ENCODE measurements around the gene SEL1L3.

Gene SEL1L3

DNA sequence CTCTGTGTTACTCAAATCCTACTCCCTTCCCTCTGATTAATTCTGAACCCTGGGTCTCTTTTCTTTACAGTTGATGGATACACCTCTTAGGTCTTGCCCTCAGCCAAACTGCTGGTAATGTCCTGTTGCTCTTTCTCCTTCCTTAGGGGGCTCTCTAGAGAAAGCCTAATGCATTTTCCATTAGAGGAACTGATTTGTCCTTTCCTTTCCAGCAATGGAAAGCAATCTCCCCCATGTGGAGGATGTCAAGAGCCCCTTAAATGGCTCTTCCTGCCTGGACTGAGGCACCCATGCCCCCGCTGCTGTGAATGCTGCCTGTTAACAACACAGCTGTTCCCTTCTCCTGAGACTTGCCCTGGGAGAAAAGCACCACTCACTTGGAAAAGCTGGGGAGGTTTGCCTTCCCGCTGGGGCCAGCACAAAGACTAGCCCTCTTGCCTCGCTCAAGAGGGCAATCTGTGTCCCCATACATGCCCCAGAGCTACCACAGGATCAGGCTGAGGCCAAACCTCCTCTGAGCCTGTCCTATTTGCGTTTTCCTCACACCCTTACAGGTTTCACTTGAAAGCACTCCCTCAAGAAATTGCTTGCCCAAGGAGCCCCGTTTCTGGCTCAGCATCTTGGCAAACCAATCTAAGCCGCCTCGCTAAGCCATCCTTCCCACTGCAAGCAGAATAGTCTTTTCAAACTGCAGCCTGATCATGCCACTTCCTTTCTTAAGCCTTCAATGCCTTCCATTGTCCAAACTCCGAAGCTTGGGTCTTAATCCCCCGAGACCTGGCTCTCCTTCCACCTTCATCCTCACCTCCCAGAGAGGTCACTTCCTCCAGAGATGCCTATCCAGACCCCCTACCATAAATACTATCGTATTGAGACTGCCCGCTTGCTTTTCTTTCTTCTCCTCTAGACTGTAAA lies 28.0 kb upstream of the SEL1L3 start:
- no peak overlapping the region for H3K4me3 ChIP-seq (ENCODE audit: low read depth, low read length)
- no peak overlapping the region for H3K9ac ChIP-seq (ENCODE audit: low read depth, low read length)
- H3K36me3 ChIP-seq (ENCODE audit: control insufficient read depth, insufficient read depth, low read length): no peaks in the 10 kb centered on the region
- H3K27me3 ChIP-seq (ENCODE audit: control insufficient read depth, insufficient read depth, low read length): no peaks in the 10 kb centered on the region
- H3K9me3 ChIP-seq (ENCODE audit: control insufficient read depth, insufficient read depth, low read length): no peaks in the 10 kb centered on the region
- H3K4me1 ChIP-seq (ENCODE audit: control insufficient read depth, insufficient read depth, low read length): peaks cover 20% of the 10 kb centered on the region

DNA sequence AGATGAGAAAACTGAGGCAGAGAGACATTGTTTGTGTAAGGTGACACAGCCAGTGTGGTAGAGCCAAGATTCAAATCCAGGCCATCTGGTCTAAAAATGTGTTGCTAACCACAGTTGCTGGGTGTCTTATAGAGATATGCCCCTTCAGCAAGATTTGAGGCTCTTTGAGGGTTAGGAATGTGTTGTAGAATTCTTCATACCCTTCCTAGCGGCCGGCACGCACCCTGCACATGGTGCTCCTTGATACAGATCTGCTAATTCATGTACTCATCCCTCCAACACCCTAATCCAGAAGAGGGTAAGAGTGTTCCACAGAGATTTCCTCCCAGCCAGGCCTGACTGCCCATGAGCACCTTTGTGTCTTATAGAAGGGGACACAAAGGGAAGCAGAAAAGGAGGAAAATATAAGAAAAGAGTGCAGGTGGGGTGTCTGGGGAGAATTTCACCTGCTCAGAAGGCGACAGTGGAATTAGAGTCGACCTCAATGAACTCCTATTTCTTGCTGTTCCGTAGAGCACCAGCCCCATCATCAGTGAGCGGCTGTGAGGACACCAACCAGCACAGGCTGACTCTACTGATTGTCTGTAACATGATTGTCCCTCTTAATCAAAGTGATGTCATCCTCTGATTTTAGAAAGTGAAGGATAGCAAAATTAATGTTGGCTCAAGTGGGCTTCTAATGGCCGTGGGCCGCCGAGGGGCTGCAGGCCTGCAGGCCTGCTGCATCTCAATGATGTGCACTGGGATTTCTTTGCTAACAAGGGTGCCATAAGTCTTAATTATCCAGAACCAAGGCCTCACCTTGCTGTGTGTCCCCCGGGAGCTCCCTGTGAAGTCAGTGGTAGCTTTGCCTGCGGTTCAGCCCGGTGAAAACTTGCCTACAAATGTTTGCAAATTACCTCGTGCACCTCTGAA lies 27.1 kb upstream of the SEL1L3 start:
- Histone ChIP-seq H3K4me3 (ENCODE audit: low read depth, low read length) (no peak overlapping the region), H3K36me3 (ENCODE audit: control insufficient read depth, insufficient read depth, low read length) (no peaks in the 10 kb centered on the region), H3K4me1 (ENCODE audit: control insufficient read depth, insufficient read depth, low read length) (peaks cover 20% of the 10 kb centered on the region), H3K9ac (ENCODE audit: low read depth, low read length) (no peak overlapping the region), H3K9me3 (ENCODE audit: control insufficient read depth, insufficient read depth, low read length) (no peaks in the 10 kb centered on the region), H3K27me3 (ENCODE audit: control insufficient read depth, insufficient read depth, low read length) (no peaks in the 10 kb centered on the region)

DNA sequence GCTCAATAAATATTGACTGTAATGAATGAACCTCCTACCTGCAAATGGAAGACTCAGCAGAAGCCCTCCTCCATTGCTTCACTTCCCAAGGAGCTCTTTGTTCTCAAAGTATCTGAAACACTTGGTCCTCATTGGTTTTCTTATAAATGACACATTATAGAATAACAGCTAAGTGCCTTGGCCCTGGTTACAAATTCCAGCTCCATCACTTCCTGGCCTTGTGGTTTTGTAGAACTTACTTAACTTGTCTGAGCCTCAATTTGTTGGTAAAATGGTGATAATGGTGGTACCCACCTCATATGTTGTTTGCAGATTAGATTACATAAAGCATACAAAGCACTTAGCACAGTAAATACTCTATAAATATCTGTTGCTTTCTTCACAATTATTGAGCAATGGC lies 26.0 kb upstream of the SEL1L3 start:
- Histone ChIP-seq H3K27me3 (ENCODE audit: control insufficient read depth, insufficient read depth, low read length) (no peaks in the 10 kb centered on the region), H3K9ac (ENCODE audit: low read depth, low read length) (no peak overlapping the region), H3K4me3 (ENCODE audit: low read depth, low read length) (no peak overlapping the region), H3K4me1 (ENCODE audit: control insufficient read depth, insufficient read depth, low read length) (peaks cover 20% of the 10 kb centered on the region), H3K36me3 (ENCODE audit: control insufficient read depth, insufficient read depth, low read length) (no peaks in the 10 kb centered on the region), H3K9me3 (ENCODE audit: control insufficient read depth, insufficient read depth, low read length) (no peaks in the 10 kb centered on the region)

GRCh38 chr4:25884031-25884782 lies 21.4 kb upstream of the SEL1L3 start:
- Histone ChIP-seq H3K9ac (ENCODE audit: low read depth, low read length) (no peak overlapping the region), H3K4me3 (ENCODE audit: low read depth, low read length) (no peak overlapping the region), H3K9me3 (ENCODE audit: control insufficient read depth, insufficient read depth, low read length) (no peaks in the 10 kb centered on the region), H3K36me3 (ENCODE audit: control insufficient read depth, insufficient read depth, low read length) (no peaks in the 10 kb centered on the region), H3K27me3 (ENCODE audit: control insufficient read depth, insufficient read depth, low read length) (no peaks in the 10 kb centered on the region), H3K4me1 (ENCODE audit: control insufficient read depth, insufficient read depth, low read length) (no peaks in the 10 kb centered on the region)

- Histone ChIP-seq H3K36me3 (ENCODE audit: control insufficient read depth, insufficient read depth, low read length) (no peaks in the 10 kb centered on the region), H3K4me1 (ENCODE audit: control insufficient read depth, insufficient read depth, low read length) (no peaks in the 10 kb centered on the region), H3K9ac (ENCODE audit: low read depth, low read length) (no peak overlapping the region), H3K9me3 (ENCODE audit: control insufficient read depth, insufficient read depth, low read length) (no peaks in the 10 kb centered on the region), H3K27me3 (ENCODE audit: control insufficient read depth, insufficient read depth, low read length) (no peaks in the 10 kb centered on the region), H3K4me3 (ENCODE audit: low read depth, low read length) (no peak overlapping the region)
Observed at GRCh38 chr4:25883565-25883964, 20.8 kb upstream of the SEL1L3 start.

GRCh38 chr4:25882226-25882625 lies 19.4 kb upstream of the SEL1L3 start:
- no peak overlapping the region for H3K4me3 ChIP-seq (ENCODE audit: low read depth, low read length)
- H3K27me3 ChIP-seq (ENCODE audit: control insufficient read depth, insufficient read depth, low read length): no peaks in the 10 kb centered on the region
- H3K9ac ChIP-seq (ENCODE audit: low read depth, low read length): no peak overlapping the region
- H3K4me1 ChIP-seq (ENCODE audit: control insufficient read depth, insufficient read depth, low read length): no peaks in the 10 kb centered on the region
- H3K9me3 ChIP-seq (ENCODE audit: control insufficient read depth, insufficient read depth, low read length): no peaks in the 10 kb centered on the region
- no peaks in the 10 kb centered on the region for H3K36me3 ChIP-seq (ENCODE audit: control insufficient read depth, insufficient read depth, low read length)

DNA sequence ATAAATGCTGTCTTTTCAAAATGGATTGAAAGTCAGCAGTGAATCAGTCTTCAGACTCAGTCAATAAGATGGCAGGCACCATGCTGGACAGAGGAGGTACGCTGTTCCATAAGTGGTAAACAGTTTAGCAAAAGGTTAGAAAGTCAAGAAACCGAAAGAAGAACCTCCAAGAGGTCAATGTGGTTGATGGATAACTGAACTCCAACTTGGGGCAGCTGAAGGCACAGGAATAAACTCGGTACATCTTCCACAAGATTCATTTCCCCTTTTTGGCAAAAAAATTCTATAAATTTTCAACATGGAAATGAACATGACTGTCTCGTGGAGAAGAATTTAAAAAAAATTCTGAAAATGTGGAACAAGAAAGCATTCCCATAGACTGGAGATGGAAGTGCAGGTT lies 18.4 kb upstream of the SEL1L3 start:
- H3K4me3 ChIP-seq (ENCODE audit: low read depth, low read length): no peak overlapping the region
- H3K27me3 ChIP-seq (ENCODE audit: control insufficient read depth, insufficient read depth, low read length): no peaks in the 10 kb centered on the region
- H3K36me3 ChIP-seq (ENCODE audit: control insufficient read depth, insufficient read depth, low read length): no peaks in the 10 kb centered on the region
- H3K9me3 ChIP-seq (ENCODE audit: control insufficient read depth, insufficient read depth, low read length): no peaks in the 10 kb centered on the region
- H3K4me1 ChIP-seq (ENCODE audit: control insufficient read depth, insufficient read depth, low read length): no peaks in the 10 kb centered on the region
- no peak overlapping the region for H3K9ac ChIP-seq (ENCODE audit: low read depth, low read length)

GRCh38 chr4:25879991-25880651 lies 17.3 kb upstream of the SEL1L3 start:
- no peak overlapping the region for H3K4me3 ChIP-seq (ENCODE audit: low read depth, low read length)
- no peaks in the 10 kb centered on the region for H3K4me1 ChIP-seq (ENCODE audit: control insufficient read depth, insufficient read depth, low read length)
- no peaks in the 10 kb centered on the region for H3K27me3 ChIP-seq (ENCODE audit: control insufficient read depth, insufficient read depth, low read length)
- H3K36me3 ChIP-seq (ENCODE audit: control insufficient read depth, insufficient read depth, low read length): no peaks in the 10 kb centered on the region
- no peak overlapping the region for H3K9ac ChIP-seq (ENCODE audit: low read depth, low read length)
- no peaks in the 10 kb centered on the region for H3K9me3 ChIP-seq (ENCODE audit: control insufficient read depth, insufficient read depth, low read length)

- no peaks in the 10 kb centered on the region for H3K4me1 ChIP-seq (ENCODE audit: control insufficient read depth, insufficient read depth, low read length)
- H3K4me3 ChIP-seq (ENCODE audit: low read depth, low read length): no peak overlapping the region
- no peaks in the 10 kb centered on the region for H3K9me3 ChIP-seq (ENCODE audit: control insufficient read depth, insufficient read depth, low read length)
- H3K27me3 ChIP-seq (ENCODE audit: control insufficient read depth, insufficient read depth, low read length): no peaks in the 10 kb centered on the region
- H3K9ac ChIP-seq (ENCODE audit: low read depth, low read length): no peak overlapping the region
- H3K36me3 ChIP-seq (ENCODE audit: control insufficient read depth, insufficient read depth, low read length): no peaks in the 10 kb centered on the region
Observed at GRCh38 chr4:25879587-25879986, 16.8 kb upstream of the SEL1L3 start.

DNA sequence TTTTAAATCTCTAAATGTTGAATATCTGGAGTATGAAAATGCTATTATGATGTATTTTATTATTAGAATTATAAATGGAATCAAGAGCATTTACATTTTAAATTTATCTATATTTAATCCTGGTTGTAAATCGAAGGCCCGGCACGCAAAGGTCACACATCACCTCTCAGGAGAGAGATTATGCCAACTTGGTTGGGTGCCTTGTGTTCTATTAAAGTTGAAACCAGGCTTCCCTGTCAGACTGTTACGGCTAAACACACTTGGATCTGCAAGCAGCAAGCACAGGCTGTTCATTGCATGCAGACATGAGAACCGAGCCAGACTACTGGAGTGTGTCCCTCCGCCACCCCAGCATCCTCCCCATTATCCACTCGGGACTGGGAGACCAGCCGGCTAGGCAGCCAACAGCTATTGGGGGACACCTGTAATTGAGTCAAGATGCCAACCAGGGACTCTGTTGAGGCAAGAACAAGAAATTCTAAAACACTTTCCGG lies 16.4 kb upstream of the SEL1L3 start:
- Histone ChIP-seq H3K9me3 (ENCODE audit: control insufficient read depth, insufficient read depth, low read length) (no peaks in the 10 kb centered on the region), H3K9ac (ENCODE audit: low read depth, low read length) (no peak overlapping the region), H3K4me1 (ENCODE audit: control insufficient read depth, insufficient read depth, low read length) (no peaks in the 10 kb centered on the region), H3K27me3 (ENCODE audit: control insufficient read depth, insufficient read depth, low read length) (no peaks in the 10 kb centered on the region), H3K36me3 (ENCODE audit: control insufficient read depth, insufficient read depth, low read length) (no peaks in the 10 kb centered on the region), H3K4me3 (ENCODE audit: low read depth, low read length) (no peak overlapping the region)

DNA sequence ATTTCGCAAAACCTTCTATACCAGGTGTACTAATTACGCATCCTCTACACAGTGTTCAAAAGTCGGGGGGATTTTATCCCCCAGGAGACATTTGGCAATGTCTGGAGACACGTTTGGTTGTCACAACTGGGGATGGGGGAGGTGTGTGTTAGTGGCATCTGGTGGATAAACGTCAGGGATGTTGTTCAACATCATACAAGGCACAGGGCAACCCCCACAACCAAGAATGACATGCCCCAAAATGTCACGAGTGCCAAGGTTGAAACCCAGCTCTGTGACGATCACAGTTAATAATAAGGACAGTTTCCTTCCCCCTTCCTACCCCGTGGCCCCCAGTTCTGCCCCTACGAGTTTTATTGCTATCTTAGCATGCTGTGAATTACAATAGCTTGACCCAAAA lies 15.9 kb upstream of the SEL1L3 start:
- H3K4me1 ChIP-seq (ENCODE audit: control insufficient read depth, insufficient read depth, low read length): no peaks in the 10 kb centered on the region
- H3K36me3 ChIP-seq (ENCODE audit: control insufficient read depth, insufficient read depth, low read length): no peaks in the 10 kb centered on the region
- H3K9me3 ChIP-seq (ENCODE audit: control insufficient read depth, insufficient read depth, low read length): no peaks in the 10 kb centered on the region
- H3K4me3 ChIP-seq (ENCODE audit: low read depth, low read length): no peak overlapping the region
- H3K9ac ChIP-seq (ENCODE audit: low read depth, low read length): no peak overlapping the region
- H3K27me3 ChIP-seq (ENCODE audit: control insufficient read depth, insufficient read depth, low read length): no peaks in the 10 kb centered on the region

All from iPS-15b (cell line).